Muscle of back (tissue), 11 donors: ENCODE data around the gene MCHR2. TPM values are rescaled to one million over a fixed set of nuclear protein-coding genes. Genes with fewer than 3 reads are reported as not detected.

ENCODE experiments used
- DNase-seq, 3 donors: peaks; one replicate each; pipeline versions ENCODE4 v3.0.0 to v3.0.0-alpha.2; 2013
- polyA plus RNA-seq, 10 donors: library from polyadenylated mRNA; unstranded; fragments of 120-200 nt; gene quantifications; one replicate each; pipeline ENCODE4 v1.2.1, GENCODE V29; 2013; ENCODE audit not compliant: insufficient read length in 10 of 10

Gene MCHR2
- polyA plus RNA-seq, 10 donors: 0.05 TPM; not detected in 9

- DNase-seq: peak; percentile 12 to 18 (median 17)
These were observed 88.6 kb downstream of the MCHR2 start for GRCh38 chr6:99905209-99906106.

- no peak for DNase-seq
These were observed 92.2 kb downstream of the MCHR2 start for GRCh38 chr6:99901596-99902384.

- DNase-seq: no peak
These were observed 99.2 kb downstream of the MCHR2 start for GRCh38 chr6:99894815-99895214.

- no peak for DNase-seq
These were observed 107.0 kb downstream of the MCHR2 start for GRCh38 chr6:99887066-99887465.

GRCh38 chr6:99885051-99885450 lies 109.0 kb downstream of the MCHR2 start:
- no peak for DNase-seq

- DNase-seq: no peak
These were observed 111.8 kb downstream of the MCHR2 start for GRCh38 chr6:99882128-99882702.

GRCh38 chr6:99879431-99879830 lies 114.6 kb downstream of the MCHR2 start:
- peak in 1 of 3 donors; percentile 7 for DNase-seq

GRCh38 chr6:99875068-99875467 lies 119.0 kb downstream of the MCHR2 start:
- DNase-seq: no peak

- DNase-seq: no peak
These were observed 120.9 kb downstream of the MCHR2 start for GRCh38 chr6:99873084-99873483.

GRCh38 chr6:99871641-99872040 lies 122.4 kb downstream of the MCHR2 start:
- peak in 1 of 3 donors; percentile 6 for DNase-seq
